HUES48 (cell line): Measurements from ENCODE around the gene WNK2.

ENCODE experiments used
- H3K27ac ChIP-seq: one replicate; pipeline ENCODE4 v1.7.0; 2013; ENCODE audit warnings: low read depth, low read length, inconsistent platforms
- H3K27me3 ChIP-seq: 2 replicates; pipeline ENCODE4 v1.6.1; 2013; ENCODE audit warnings: mild to moderate bottlenecking, low read length; ENCODE audit not compliant: control insufficient read depth, insufficient read depth
- H3K36me3 ChIP-seq: 2 replicates; pipeline ENCODE4 v1.6.1; 2013; ENCODE audit warnings: low read length; ENCODE audit not compliant: control insufficient read depth, insufficient read depth
- H3K4me1 ChIP-seq: 2 replicates; pipeline ENCODE4 v1.6.1; 2013; ENCODE audit warnings: mild to moderate bottlenecking, low read length; ENCODE audit not compliant: control insufficient read depth, insufficient read depth
- H3K4me3 ChIP-seq: 2 replicates; pipeline ENCODE4 v1.5.1; 2013; ENCODE audit warnings: mild to moderate bottlenecking, low read depth, low read length
- H3K9ac ChIP-seq: 2 replicates; pipeline ENCODE4 v1.6.1; 2013; ENCODE audit warnings: mild to moderate bottlenecking, low read depth, low read length, moderate library complexity
- H3K9me3 ChIP-seq: 2 replicates; pipeline ENCODE4 v1.6.1; 2013; ENCODE audit warnings: low read length; ENCODE audit not compliant: control insufficient read depth, insufficient read depth

The WNK2 gene

DNA sequence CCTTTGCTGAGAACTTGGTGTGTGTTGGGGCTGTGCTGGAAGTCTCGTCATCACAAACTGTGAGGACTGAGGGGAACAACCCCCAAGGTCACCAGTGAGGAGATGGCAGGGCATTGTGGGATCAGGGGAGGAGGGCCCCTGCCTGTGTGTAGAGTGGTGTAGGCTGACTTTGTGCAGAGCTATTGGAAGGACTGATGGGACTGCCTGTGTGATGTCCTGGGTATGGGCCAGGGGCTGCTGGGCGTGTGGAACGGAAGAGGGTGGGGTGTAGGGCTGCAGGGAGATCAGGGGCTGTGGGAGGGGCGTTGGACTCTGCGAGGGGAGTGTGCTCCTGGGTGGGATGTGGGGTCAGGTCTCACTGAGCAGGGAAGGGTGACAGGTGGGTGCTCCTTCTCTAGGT, 3.6 kb downstream of the WNK2 start:
- peaks cover 5% of the 10 kb centered on the region; the same call in 1 of the 2 replicates for H3K4me1 ChIP-seq

GRCh38 chr9:93188426-93189368, 4.8 kb downstream of the WNK2 start:
- Histone ChIP-seq H3K9ac (no peak overlapping the region), H3K27ac (no peak overlapping the region), H3K4me3 (no peak overlapping the region), H3K9me3 (no peaks in the 10 kb centered on the region), H3K27me3 (peaks cover 22% of the 10 kb centered on the region), H3K4me1 (peaks cover 15% of the 10 kb centered on the region), H3K36me3 (no peaks in the 10 kb centered on the region)

More for the DNA sequence above, 3.6 kb downstream of the WNK2 start:
- Histone ChIP-seq H3K9ac (no peak overlapping the region), H3K27me3 (peaks cover 33% of the 10 kb centered on the region), H3K9me3 (no peaks in the 10 kb centered on the region), H3K4me3 (no peak overlapping the region), H3K27ac (no peak overlapping the region), H3K36me3 (no peaks in the 10 kb centered on the region)

- Histone ChIP-seq H3K9ac (no peak overlapping the region), H3K27me3 (peaks cover 15% of the 10 kb centered on the region; the same call in 1 of the 2 replicates), H3K4me3 (no peak overlapping the region), H3K4me1 (peaks cover 22% of the 10 kb centered on the region), H3K9me3 (no peaks in the 10 kb centered on the region), H3K27ac (no peak overlapping the region), H3K36me3 (no peaks in the 10 kb centered on the region)
Measured at GRCh38 chr9:93189369-93190132, 5.6 kb downstream of the WNK2 start.

DNA sequence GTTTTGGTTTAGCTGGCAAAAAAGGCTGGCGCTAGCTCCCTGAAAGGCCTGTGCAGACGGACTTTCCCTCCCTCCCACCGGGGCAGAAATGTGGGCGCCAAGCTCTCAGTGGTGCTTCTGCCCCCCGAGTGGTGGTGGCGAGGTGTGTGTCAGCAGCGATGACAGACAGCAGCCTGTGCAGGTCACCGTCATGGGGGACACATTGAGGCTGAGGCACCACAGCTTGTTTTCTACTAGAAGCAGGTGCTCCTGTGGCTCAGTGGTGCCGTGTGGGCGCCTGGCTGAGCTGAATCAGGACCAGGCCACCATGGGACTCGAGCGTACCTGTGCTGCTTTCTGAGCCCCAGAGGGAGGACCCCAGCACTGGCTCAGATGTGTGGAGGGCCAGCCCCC, 6.2 kb downstream of the WNK2 start:
- Histone ChIP-seq H3K9me3 (no peaks in the 10 kb centered on the region), H3K27ac (no peak overlapping the region), H3K4me3 (no peak overlapping the region), H3K4me1 (peaks cover 22% of the 10 kb centered on the region), H3K9ac (no peak overlapping the region), H3K36me3 (no peaks in the 10 kb centered on the region), H3K27me3 (peaks cover 12% of the 10 kb centered on the region; the same call in 1 of the 2 replicates)

DNA sequence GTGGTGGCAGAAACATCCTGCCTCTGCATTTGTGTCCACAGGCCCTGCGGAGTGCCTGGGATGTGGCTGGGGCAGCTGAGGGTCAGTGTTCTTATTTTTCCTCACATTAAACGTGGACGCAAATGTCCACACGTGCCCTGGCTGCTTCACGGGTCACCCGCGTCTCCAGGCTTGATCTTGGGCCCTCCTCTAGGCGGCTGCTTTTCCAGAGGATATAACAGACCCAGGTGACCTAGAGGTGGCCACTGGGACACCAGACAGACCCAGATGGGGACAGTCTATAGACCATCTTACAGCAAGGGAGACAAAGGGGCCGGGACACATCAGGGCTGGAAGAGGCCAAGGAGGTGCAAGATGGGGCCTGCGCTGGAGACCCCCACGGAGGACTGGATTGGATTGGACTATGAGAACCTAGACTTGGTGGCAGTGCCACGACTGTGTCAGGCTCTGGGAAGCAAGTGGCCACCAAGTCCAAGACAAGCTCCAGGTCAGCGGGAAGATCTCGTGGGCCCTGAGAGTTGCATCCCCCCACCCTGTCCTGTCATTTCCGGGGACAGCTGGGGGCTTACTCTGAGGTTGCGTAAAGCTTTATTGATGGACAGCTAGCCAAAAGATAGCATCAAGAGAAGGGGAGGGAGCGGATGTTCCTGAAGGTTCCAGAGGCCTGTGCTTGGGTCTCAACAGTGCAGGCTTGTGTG, 6.9 kb downstream of the WNK2 start:
- H3K4me3 ChIP-seq, result no peak overlapping the region
- H3K27me3 ChIP-seq, result peaks cover 5% of the 10 kb centered on the region; the same call in 1 of the 2 replicates
- H3K9ac ChIP-seq, result no peak overlapping the region
- H3K9me3 ChIP-seq, result no peaks in the 10 kb centered on the region
- no peaks in the 10 kb centered on the region for H3K36me3 ChIP-seq
- H3K27ac ChIP-seq, result no peak overlapping the region
- H3K4me1 ChIP-seq, result peaks cover 22% of the 10 kb centered on the region

GRCh38 chr9:93191354-93191660, 7.4 kb downstream of the WNK2 start:
- 0 out of 2 replicates have a peak, but pooled peaks cover under 1% of the 10 kb centered on the region for H3K27me3 ChIP-seq
- H3K9ac ChIP-seq, result no peak overlapping the region
- H3K4me3 ChIP-seq, result no peak overlapping the region
- H3K4me1 ChIP-seq, result peaks cover 22% of the 10 kb centered on the region
- no peaks in the 10 kb centered on the region for H3K36me3 ChIP-seq
- H3K27ac ChIP-seq, result no peak overlapping the region
- no peaks in the 10 kb centered on the region for H3K9me3 ChIP-seq

- no peak overlapping the region for H3K27ac ChIP-seq
- no peak overlapping the region for H3K9ac ChIP-seq
- no peaks in the 10 kb centered on the region for H3K27me3 ChIP-seq
- H3K36me3 ChIP-seq, result no peaks in the 10 kb centered on the region
- no peaks in the 10 kb centered on the region for H3K9me3 ChIP-seq
- H3K4me3 ChIP-seq, result no peak overlapping the region
- H3K4me1 ChIP-seq, result peaks cover 22% of the 10 kb centered on the region
Measured at GRCh38 chr9:93192721-93193387, 8.9 kb downstream of the WNK2 start.

DNA sequence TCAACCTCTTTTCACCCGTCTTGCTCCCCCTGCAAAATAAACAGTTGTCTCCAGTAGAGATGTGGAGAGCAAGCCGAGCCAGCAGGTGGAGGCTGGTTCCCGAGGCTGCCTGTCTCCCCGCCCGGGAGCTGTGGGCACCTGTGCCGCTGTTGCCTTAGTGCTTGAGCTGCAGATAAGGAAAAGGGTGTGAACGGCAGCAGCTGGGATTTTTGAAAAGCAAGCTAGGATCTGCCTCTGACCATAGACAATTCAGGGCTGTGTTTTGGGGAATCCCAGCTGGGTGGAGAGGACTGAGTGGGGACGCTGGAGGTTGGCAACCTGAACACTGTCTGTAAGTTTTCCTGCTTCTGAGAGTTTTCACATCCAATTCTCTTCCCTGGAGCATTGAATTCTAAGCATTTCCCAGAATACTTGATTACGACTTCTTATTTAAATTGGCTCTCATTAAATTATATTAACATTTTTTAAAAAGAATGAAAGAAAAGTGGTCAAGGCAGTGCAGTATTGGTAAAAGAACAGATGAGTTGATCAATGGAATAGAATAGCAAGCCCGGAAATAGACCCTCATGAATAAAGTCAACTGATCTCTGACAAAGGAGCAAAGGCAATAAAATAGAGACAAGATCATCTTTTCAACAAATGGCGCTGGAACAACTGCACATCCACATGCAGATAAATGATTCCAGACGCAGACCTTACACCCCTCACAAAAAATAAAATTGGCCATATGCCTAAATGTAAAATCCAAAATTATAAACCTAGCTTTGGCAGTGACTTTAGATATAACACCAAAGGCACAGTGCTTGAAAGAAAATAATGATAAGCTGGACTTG, 9.7 kb downstream of the WNK2 start:
- Histone ChIP-seq H3K27ac (no peak overlapping the region), H3K4me1 (peaks cover 22% of the 10 kb centered on the region), H3K27me3 (no peaks in the 10 kb centered on the region), H3K4me3 (no peak overlapping the region; the same call in 1 of the 2 replicates), H3K9me3 (no peaks in the 10 kb centered on the region), H3K36me3 (no peaks in the 10 kb centered on the region), H3K9ac (no peak overlapping the region)

GRCh38 chr9:93194221-93194625, 10.3 kb downstream of the WNK2 start:
- H3K27ac ChIP-seq, result no peak overlapping the region
- H3K4me1 ChIP-seq, result peaks cover 18% of the 10 kb centered on the region
- H3K9me3 ChIP-seq, result no peaks in the 10 kb centered on the region

DNA sequence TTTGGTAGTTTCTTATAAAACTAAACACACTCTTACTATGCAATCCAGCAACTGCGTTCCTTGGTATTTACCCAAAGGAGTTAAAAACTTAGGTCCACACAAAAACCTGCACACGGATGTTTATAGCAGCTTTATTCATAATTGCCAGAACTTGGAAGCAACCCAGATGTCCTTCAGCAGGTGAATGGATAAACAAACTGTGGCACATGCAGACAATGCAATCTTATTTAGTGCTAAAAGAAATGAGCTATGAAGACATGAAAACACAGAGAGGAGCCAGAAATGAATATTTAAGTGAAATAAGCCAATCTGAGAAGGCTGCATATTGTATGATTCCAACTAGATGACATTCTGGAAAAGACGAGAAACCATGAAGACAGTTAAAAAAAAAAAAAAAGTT, 10.7 kb downstream of the WNK2 start:
- H3K9ac ChIP-seq, result no peak overlapping the region
- no peak overlapping the region for H3K4me3 ChIP-seq
- no peaks in the 10 kb centered on the region for H3K27me3 ChIP-seq
- peaks cover 18% of the 10 kb centered on the region for H3K4me1 ChIP-seq
- no peaks in the 10 kb centered on the region for H3K36me3 ChIP-seq
- H3K9me3 ChIP-seq, result no peaks in the 10 kb centered on the region
- no peak overlapping the region for H3K27ac ChIP-seq

More at GRCh38 chr9:93194221-93194625, 10.3 kb downstream of the WNK2 start:
- Histone ChIP-seq H3K36me3 (no peaks in the 10 kb centered on the region), H3K27me3 (no peaks in the 10 kb centered on the region), H3K9ac (no peak overlapping the region), H3K4me3 (no peak overlapping the region; the same call in 1 of the 2 replicates)
